ENCODE data around the gene ISG15.

Gene ISG15

DNA sequence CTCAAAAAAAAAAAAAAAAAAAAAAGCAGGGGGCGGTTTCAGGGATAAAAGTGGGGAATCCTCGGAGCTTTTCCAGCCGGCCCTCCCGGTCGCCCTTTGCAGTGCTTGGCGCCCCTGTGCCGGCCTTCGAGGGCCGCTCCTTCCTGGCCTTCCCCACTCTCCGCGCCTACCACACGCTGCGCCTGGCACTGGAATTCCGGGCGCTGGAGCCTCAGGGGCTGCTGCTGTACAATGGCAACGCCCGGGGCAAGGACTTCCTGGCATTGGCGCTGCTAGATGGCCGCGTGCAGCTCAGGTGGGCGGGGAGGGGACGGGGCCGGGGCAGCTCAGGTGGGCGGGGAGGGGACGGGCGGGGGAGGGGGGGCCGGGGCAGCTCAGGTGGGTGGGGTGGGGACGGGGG lies 35.5 kb downstream of the ISG15 start:
- H3K27ac ChIP-seq (ENCODE audit: low read length, poor library complexity, severe bottlenecking), result no peak overlapping the region
- no peak overlapping the region for H2BK15ac ChIP-seq (ENCODE audit: low read depth, poor library complexity, severe bottlenecking)
- no peak overlapping the region for H2BK5ac ChIP-seq (ENCODE audit: low read depth, low read length, poor library complexity, severe bottlenecking)
- H3K14ac ChIP-seq (ENCODE audit: low read length in 2 of 2), result no peak overlapping the region
- peaks cover 4% of the 10 kb centered on the region for H3K4me1 ChIP-seq (ENCODE audit: control insufficient read depth, insufficient read depth, low read depth, low read length)
- peaks cover 27% of the 10 kb centered on the region for H3K79me1 ChIP-seq (replicated peaks; ENCODE audit: low read length, poor library complexity, severe bottlenecking)
- no peak overlapping the region for H2AK5ac ChIP-seq (ENCODE audit: low read length, severe bottlenecking)
- H3K27me3 ChIP-seq (ENCODE audit: control insufficient read depth in 1 of 2, insufficient read depth in 1 of 2, low read length in 2 of 2), result no peaks in the 10 kb centered on the region
- 98% methylated on average over 9 of the region's 28 CpGs for WGBS
- no peaks in the 10 kb centered on the region for H3K9me3 ChIP-seq (ENCODE audit: control insufficient read depth, low read length)
- H3K4me2 ChIP-seq (ENCODE audit: low read length, poor library complexity, severe bottlenecking), result no peak overlapping the region
- H3K36me3 ChIP-seq (ENCODE audit: control insufficient read depth in 1 of 2, insufficient read depth in 2 of 2, low read depth in 1 of 2, low read length in 2 of 2), result peaks cover 0 to 100% of the 10 kb centered on the region in 2 experiments
- no peak overlapping the region for H4K8ac ChIP-seq (ENCODE audit: low read length)
- H3K4ac ChIP-seq (ENCODE audit: low read depth in 1 of 2, low read length in 2 of 2), result no peak overlapping the region
- no peak overlapping the region for H2BK120ac ChIP-seq (ENCODE audit: low read depth, low read length)
- H2AFZ ChIP-seq (ENCODE audit: low read depth, low read length), result no peak overlapping the region
- no peak overlapping the region for H3K18ac ChIP-seq (ENCODE audit: low read depth in 1 of 2, low read length in 2 of 2)
- no peak overlapping the region for H2BK12ac ChIP-seq (ENCODE audit: low read length in 2 of 2)
- no peak overlapping the region for H4K91ac ChIP-seq (ENCODE audit: low read length)
- no peak overlapping the region for H3K23ac ChIP-seq (ENCODE audit: low read length in 2 of 2)
- no peak overlapping the region for H3K9ac ChIP-seq (ENCODE audit: low read length)
- DNase-seq, result no peak
- no peak overlapping the region for H3K4me3 ChIP-seq (ENCODE audit: insufficient read depth in 1 of 2, low read depth in 1 of 2, low read length in 2 of 2)

DNA sequence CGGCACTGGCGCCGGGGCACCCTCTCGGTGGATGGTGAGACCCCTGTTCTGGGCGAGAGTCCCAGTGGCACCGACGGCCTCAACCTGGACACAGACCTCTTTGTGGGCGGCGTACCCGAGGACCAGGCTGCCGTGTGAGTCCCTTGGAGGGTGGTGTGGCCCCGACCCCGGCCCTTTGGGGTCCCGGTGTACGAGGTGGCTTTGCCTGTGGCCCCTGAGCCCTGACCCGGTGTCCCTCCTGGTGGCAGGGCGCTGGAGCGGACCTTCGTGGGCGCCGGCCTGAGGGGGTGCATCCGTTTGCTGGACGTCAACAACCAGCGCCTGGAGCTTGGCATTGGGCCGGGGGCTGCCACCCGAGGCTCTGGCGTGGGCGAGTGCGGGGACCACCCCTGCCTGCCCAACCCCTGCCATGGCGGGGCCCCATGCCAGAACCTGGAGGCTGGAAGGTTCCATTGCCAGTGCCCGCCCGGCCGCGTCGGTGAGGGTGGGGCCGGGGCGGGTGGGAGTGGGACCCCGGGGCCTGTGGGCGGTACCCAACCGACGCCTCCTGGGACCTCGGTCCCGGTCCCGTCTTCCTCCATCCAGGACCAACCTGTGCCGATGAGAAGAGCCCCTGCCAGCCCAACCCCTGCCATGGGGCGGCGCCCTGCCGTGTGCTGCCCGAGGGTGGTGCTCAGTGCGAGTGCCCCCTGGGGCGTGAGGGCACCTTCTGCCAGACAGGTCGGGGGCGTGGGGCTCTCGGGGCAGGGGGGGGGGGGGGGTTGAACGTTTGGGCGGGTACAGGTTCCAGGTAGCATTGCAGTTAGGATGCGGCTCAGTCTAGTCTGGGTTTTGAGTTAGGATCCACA lies 36.2 kb downstream of the ISG15 start:
- Histone ChIP-seq H3K27me3 (ENCODE audit: control insufficient read depth in 1 of 2, insufficient read depth in 1 of 2, low read length in 2 of 2) (no peaks in the 10 kb centered on the region), H4K91ac (ENCODE audit: low read length) (no peak overlapping the region), H3K9ac (ENCODE audit: low read length) (no peak overlapping the region), H2BK120ac (ENCODE audit: low read depth, low read length) (no peak overlapping the region), H3K9me3 (ENCODE audit: control insufficient read depth, low read length) (no peaks in the 10 kb centered on the region), H3K14ac (ENCODE audit: low read length in 2 of 2) (no peak overlapping the region), H4K8ac (ENCODE audit: low read length) (no peak overlapping the region), H2AFZ (ENCODE audit: low read depth, low read length) (no peak overlapping the region), H3K36me3 (ENCODE audit: control insufficient read depth in 1 of 2, insufficient read depth in 2 of 2, low read depth in 1 of 2, low read length in 2 of 2) (peaks cover 0 to 100% of the 10 kb centered on the region in 2 experiments), H3K27ac (ENCODE audit: low read length, poor library complexity, severe bottlenecking) (no peak overlapping the region), H3K4ac (ENCODE audit: low read depth in 1 of 2, low read length in 2 of 2) (no peak overlapping the region), H3K79me1 (replicated peaks; ENCODE audit: low read length, poor library complexity, severe bottlenecking) (peaks cover 24% of the 10 kb centered on the region), H2BK5ac (ENCODE audit: low read depth, low read length, poor library complexity, severe bottlenecking) (no peak overlapping the region), H2AK5ac (ENCODE audit: low read length, severe bottlenecking) (no peak overlapping the region), H3K18ac (ENCODE audit: low read depth in 1 of 2, low read length in 2 of 2) (no peak overlapping the region), H3K4me3 (ENCODE audit: insufficient read depth in 1 of 2, low read depth in 1 of 2, low read length in 2 of 2) (no peak overlapping the region), H3K23ac (ENCODE audit: low read length in 2 of 2) (no peak overlapping the region), H2BK12ac (ENCODE audit: low read length in 2 of 2) (no peak overlapping the region), H3K4me2 (ENCODE audit: low read length, poor library complexity, severe bottlenecking) (no peak overlapping the region), H3K4me1 (ENCODE audit: control insufficient read depth, insufficient read depth, low read depth, low read length) (peaks cover 11% of the 10 kb centered on the region), H2BK15ac (ENCODE audit: low read depth, poor library complexity, severe bottlenecking) (no peak overlapping the region)
- DNase-seq, result no peak
- 95% methylated on average over 56 of the region's 57 CpGs for WGBS

DNA sequence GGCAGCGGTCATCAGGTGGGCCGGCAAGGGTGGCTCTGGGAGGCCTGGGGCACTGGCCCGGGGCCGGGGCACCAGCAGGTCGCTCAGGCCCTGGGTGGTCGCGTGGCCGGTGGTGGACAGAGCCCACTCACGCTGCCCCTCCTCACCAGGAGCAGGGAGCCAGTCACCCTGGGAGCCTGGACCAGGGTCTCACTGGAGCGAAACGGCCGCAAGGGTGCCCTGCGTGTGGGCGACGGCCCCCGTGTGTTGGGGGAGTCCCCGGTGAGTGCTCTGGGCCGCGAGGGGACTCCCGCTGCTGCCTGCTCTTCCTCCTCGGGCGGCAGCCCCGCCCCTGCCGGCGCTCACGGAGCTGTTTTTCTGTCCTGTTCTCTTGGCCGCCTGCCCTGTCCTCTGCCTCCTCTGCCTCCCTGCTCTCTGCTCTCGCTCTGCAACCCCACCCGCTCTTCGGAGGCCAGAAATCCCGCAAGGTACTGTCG lies 37.3 kb downstream of the ISG15 start:
- no peak overlapping the region for H3K4me2 ChIP-seq (ENCODE audit: low read length, poor library complexity, severe bottlenecking)
- no peak overlapping the region for H4K91ac ChIP-seq (ENCODE audit: low read length)
- H3K27me3 ChIP-seq (ENCODE audit: control insufficient read depth in 1 of 2, insufficient read depth in 1 of 2, low read length in 2 of 2), result no peaks in the 10 kb centered on the region
- H3K23ac ChIP-seq (ENCODE audit: low read length in 2 of 2), result no peak overlapping the region
- H3K79me1 ChIP-seq (replicated peaks; ENCODE audit: low read length, poor library complexity, severe bottlenecking), result peaks cover 20% of the 10 kb centered on the region
- H4K8ac ChIP-seq (ENCODE audit: low read length), result no peak overlapping the region
- H2BK12ac ChIP-seq (ENCODE audit: low read length in 2 of 2), result no peak overlapping the region
- no peak overlapping the region for H2BK120ac ChIP-seq (ENCODE audit: low read depth, low read length)
- no peak overlapping the region for H2BK5ac ChIP-seq (ENCODE audit: low read depth, low read length, poor library complexity, severe bottlenecking)
- DNase-seq, result no peak
- no peak overlapping the region for H2AFZ ChIP-seq (ENCODE audit: low read depth, low read length)
- H3K4me3 ChIP-seq (ENCODE audit: insufficient read depth in 1 of 2, low read depth in 1 of 2, low read length in 2 of 2), result no peak overlapping the region
- WGBS, result 95% methylated on average over 32 of the region's 32 CpGs
- H3K9me3 ChIP-seq (ENCODE audit: control insufficient read depth, low read length), result no peaks in the 10 kb centered on the region
- H3K36me3 ChIP-seq (ENCODE audit: control insufficient read depth in 1 of 2, insufficient read depth in 2 of 2, low read depth in 1 of 2, low read length in 2 of 2), result peaks cover 0 to 100% of the 10 kb centered on the region in 2 experiments
- H3K4ac ChIP-seq (ENCODE audit: low read depth in 1 of 2, low read length in 2 of 2), result no peak overlapping the region
- no peak overlapping the region for H3K14ac ChIP-seq (ENCODE audit: low read length in 2 of 2)
- H3K18ac ChIP-seq (ENCODE audit: low read depth in 1 of 2, low read length in 2 of 2), result no peak overlapping the region
- H3K9ac ChIP-seq (ENCODE audit: low read length), result no peak overlapping the region
- no peak overlapping the region for H3K27ac ChIP-seq (ENCODE audit: low read length, poor library complexity, severe bottlenecking)
- no peak overlapping the region for H2BK15ac ChIP-seq (ENCODE audit: low read depth, poor library complexity, severe bottlenecking)
- peaks cover 12% of the 10 kb centered on the region for H3K4me1 ChIP-seq (ENCODE audit: control insufficient read depth, insufficient read depth, low read depth, low read length)
- H2AK5ac ChIP-seq (ENCODE audit: low read length, severe bottlenecking), result no peak overlapping the region

- peaks cover 14% of the 10 kb centered on the region for H3K4me1 ChIP-seq (ENCODE audit: control insufficient read depth, insufficient read depth, low read depth, low read length)
- no peaks in the 10 kb centered on the region for H3K9me3 ChIP-seq (ENCODE audit: control insufficient read depth, low read length)
- no peak for DNase-seq
- no peak overlapping the region for H3K4ac ChIP-seq (ENCODE audit: low read depth in 1 of 2, low read length in 2 of 2)
- H3K79me1 ChIP-seq (replicated peaks; ENCODE audit: low read length, poor library complexity, severe bottlenecking), result peaks cover 18% of the 10 kb centered on the region
- no peak overlapping the region for H2AFZ ChIP-seq (ENCODE audit: low read depth, low read length)
- H2BK12ac ChIP-seq (ENCODE audit: low read length in 2 of 2), result no peak overlapping the region
- no peak overlapping the region for H2BK15ac ChIP-seq (ENCODE audit: low read depth, poor library complexity, severe bottlenecking)
- no peak overlapping the region for H3K9ac ChIP-seq (ENCODE audit: low read length)
- H3K27ac ChIP-seq (ENCODE audit: low read length, poor library complexity, severe bottlenecking), result no peak overlapping the region
- H2AK5ac ChIP-seq (ENCODE audit: low read length, severe bottlenecking), result no peak overlapping the region
- no peak overlapping the region for H3K14ac ChIP-seq (ENCODE audit: low read length in 2 of 2)
- peak overlapping the region; percentile 20 for H4K91ac ChIP-seq (ENCODE audit: low read length)
- WGBS, result 94% methylated on average over 43 of the region's 46 CpGs
- H3K18ac ChIP-seq (ENCODE audit: low read depth in 1 of 2, low read length in 2 of 2), result no peak overlapping the region
- no peak overlapping the region for H2BK5ac ChIP-seq (ENCODE audit: low read depth, low read length, poor library complexity, severe bottlenecking)
- H3K36me3 ChIP-seq (ENCODE audit: control insufficient read depth in 1 of 2, insufficient read depth in 2 of 2, low read depth in 1 of 2, low read length in 2 of 2), result peaks cover 0 to 100% of the 10 kb centered on the region in 2 experiments
- H3K23ac ChIP-seq (ENCODE audit: low read length in 2 of 2), result no peak overlapping the region
- no peaks in the 10 kb centered on the region for H3K27me3 ChIP-seq (ENCODE audit: control insufficient read depth in 1 of 2, insufficient read depth in 1 of 2, low read length in 2 of 2)
- no peak overlapping the region for H2BK120ac ChIP-seq (ENCODE audit: low read depth, low read length)
- no peak overlapping the region for H3K4me3 ChIP-seq (ENCODE audit: insufficient read depth in 1 of 2, low read depth in 1 of 2, low read length in 2 of 2)
- H4K8ac ChIP-seq (ENCODE audit: low read length), result no peak overlapping the region
- H3K4me2 ChIP-seq (ENCODE audit: low read length, poor library complexity, severe bottlenecking), result no peak overlapping the region
These were observed 38.0 kb downstream of the ISG15 start for GRCh38 chr1:1051127-1051810.
